OCI-M1 (cell line): ENCODE results near the gene DLEC1.
A peak's percentile ranks its signal among the peaks of the same experiment; 100 is the strongest.

ENCODE experiments used
- DNase-seq: peaks from one replicate; lab custom pipeline; 2025; lab: John Stamatoyannopoulos, UW

The DLEC1 gene

DNA sequence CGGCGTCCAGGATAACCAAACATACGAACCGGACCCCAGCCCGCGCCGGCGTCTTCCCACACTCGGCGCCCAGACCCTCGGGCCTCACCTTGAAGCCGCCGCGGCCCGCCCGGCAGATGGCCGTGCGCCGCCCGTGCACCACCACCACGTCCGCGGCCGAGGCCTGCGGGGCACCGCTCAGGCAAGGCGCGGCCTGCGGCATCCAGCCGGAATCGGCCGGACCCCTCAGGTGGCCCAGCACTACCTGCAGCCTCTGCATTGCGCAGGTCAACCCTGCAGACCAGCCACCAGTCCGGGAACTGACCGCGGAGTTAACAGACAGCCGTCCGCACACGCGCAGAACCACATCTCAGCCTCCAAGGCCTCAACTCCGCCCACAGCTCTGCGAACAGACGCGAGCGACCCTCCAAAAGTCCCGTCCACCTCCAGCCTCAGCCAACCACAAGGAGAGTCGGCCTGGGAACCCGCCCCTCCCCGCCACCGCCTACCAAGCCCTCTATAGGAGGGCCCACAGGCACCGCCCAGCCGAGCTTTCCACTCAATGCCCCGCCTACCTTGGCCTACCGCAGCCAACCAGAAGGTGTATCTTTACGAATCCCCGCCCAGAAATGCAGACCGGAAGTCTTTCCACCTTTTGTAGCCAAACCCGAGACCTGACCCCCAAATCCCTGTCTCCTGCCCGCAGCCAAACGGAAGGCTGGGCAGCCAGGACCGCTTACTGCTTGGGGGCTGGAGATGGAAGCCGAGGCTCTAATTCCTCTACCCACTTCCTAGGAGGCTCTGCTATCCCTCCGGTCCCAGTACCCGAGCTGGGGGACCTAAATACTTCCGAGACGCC lies 98.0 kb downstream of the DLEC1 start, which contains the start of gene ACAA1:
Gene ACAA1 (minus strand): TSS at position 351 of the 838 bp plus-strand sequence. CDS start 92 bp downstream, at position 259.
- DNase-seq: peak; percentile 99

- DNase-seq: peak; percentile 70
These were observed 98.8 kb downstream of the DLEC1 start for GRCh38 chr3:38137615-38138348.

GRCh38 chr3:38138349-38139190 lies 99.6 kb downstream of the DLEC1 start, which contains the start of gene MYD88:
Gene MYD88 (plus strand): TSS chr3:38138661. CDS start chr3:38138701, 40 bp downstream.
- peak; percentile 87 for DNase-seq

DNA sequence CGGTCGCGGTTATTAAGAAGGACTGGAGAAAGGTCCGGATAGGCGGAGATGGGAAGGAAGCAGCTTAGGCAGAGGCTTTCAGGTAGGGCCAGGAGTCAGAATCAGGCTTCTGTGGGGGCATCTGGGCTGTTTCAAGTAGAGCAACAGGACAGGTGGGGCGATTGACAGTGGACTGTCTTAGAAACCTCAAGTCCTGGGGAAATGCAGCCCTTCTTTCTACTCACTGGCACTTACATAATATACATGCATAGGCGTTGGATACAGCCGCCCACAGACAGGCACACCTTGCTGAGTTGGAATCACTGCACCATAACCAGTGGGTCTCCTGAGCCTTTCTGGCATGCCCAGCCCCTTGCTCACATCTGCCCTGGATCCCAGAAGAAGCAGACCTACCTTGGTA lies 100.2 kb downstream of the DLEC1 start:
- peak; percentile 45 for DNase-seq

DNA sequence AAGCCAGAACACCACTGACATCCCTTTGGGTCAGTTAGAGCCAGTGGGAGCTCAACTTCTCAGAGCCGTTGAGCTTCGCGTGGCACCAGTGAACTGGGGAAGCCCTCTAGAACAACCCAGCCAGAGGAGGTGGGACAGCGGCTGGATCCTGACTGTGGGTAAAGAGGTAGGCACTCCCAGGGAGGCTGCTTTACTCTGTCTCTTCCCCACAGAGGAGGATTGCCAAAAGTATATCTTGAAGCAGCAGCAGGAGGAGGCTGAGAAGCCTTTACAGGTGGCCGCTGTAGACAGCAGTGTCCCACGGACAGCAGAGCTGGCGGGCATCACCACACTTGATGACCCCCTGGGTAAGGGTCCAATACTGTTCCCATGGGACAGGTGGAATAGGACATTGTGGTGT lies 100.6 kb downstream of the DLEC1 start:
- no peak for DNase-seq

GRCh38 chr3:38140326-38141172 lies 101.5 kb downstream of the DLEC1 start:
- no peak for DNase-seq

DNA sequence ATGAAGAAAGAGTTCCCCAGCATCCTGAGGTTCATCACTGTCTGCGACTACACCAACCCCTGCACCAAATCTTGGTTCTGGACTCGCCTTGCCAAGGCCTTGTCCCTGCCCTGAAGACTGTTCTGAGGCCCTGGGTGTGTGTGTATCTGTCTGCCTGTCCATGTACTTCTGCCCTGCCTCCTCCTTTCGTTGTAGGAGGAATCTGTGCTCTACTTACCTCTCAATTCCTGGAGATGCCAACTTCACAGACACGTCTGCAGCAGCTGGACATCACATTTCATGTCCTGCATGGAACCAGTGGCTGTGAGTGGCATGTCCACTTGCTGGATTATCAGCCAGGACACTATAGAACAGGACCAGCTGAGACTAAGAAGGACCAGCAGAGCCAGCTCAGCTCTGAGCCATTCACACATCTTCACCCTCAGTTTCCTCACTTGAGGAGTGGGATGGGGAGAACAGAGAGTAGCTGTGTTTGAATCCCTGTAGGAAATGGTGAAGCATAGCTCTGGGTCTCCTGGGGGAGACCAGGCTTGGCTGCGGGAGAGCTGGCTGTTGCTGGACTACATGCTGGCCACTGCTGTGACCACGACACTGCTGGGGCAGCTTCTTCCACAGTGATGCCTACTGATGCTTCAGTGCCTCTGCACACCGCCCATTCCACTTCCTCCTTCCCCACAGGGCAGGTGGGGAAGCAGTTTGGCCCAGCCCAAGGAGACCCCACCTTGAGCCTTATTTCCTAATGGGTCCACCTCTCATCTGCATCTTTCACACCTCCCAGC lies 102.4 kb downstream of the DLEC1 start:
- DNase-seq: no peak

DNA sequence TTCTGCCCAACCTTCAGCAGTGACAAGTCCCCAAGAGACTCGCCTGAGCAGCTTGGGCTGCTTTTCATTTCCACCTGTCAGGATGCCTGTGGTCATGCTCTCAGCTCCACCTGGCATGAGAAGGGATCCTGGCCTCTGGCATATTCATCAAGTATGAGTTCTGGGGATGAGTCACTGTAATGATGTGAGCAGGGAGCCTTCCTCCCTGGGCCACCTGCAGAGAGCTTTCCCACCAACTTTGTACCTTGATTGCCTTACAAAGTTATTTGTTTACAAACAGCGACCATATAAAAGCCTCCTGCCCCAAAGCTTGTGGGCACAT lies 102.9 kb downstream of the DLEC1 start:
- no peak for DNase-seq

DNA sequence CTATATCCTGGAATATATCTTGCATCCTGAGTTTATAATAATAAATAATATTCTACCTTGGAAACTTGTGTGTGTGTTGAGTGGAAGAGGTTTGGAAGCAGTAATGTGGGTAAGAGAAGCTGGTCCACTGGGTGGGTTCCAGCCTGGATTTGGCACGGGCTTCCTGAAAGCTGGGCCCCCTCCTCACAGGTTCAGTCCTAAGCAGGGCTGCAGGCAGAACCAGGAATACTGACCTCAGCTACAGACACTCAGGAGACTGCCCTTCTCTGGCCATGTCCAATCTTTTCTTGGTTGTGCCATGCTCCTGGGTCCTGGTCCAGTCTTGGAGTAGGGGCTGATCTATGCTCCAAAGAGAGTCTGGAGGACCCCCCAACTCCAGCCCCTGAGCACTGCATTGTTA lies 104.0 kb downstream of the DLEC1 start:
- no peak for DNase-seq

GRCh38 chr3:38143511-38143910 lies 104.5 kb downstream of the DLEC1 start:
- DNase-seq: no peak

DNA sequence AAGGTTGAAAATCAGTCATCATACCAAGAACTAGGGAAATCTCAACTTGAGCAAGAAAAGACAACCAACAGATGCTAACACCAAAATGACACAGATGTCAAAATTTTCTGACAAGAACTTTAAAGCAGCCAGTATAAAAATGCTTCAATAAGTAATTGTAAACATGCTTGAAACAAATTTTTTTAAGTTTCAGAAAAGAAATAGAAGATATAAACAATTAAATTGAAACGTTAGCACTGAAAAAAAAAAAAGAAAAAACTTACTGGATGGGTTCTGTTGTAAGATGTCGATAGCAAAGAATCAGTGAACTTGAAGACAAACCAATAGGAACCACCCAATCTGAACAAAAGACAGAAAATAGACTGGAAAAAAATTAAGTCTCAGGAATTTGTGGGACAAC lies 107.5 kb downstream of the DLEC1 start:
- no peak for DNase-seq

- peak; percentile 24 for DNase-seq
These were observed 108.4 kb downstream of the DLEC1 start for GRCh38 chr3:38147421-38147820.

- DNase-seq: no peak
These were observed 109.4 kb downstream of the DLEC1 start for GRCh38 chr3:38148311-38148882.

GRCh38 chr3:38149708-38150107 lies 110.7 kb downstream of the DLEC1 start:
- DNase-seq: peak; percentile 86

- DNase-seq: peak; percentile 57
These were observed 111.9 kb downstream of the DLEC1 start for GRCh38 chr3:38150780-38151528.

DNA sequence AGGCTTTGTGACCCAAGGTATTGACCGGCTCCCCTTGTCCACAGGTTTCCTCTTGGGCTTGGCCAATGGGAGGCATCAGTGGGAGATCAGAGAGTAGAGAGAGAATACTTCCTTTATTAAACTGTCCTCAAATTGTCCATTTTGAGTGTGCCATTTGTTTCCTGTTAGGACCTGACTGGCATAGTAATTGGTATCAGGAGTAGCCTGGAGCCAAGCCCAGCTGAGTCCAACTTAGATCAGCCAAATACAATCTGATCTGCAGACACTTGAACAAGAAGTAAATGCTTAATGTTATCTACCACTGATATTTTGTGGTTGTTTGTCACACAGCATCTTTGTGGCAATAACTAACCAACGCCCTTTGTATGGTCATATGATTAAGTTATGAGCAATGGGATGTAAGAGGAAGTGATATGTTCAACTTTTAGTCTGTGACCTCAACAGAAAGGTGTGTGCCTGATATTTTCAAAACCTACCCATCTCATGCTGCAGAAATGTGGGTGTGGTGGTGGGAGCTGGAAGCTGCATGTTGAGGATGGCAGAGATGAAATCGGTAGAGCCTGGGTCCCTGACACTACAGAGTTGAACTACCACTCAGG lies 112.8 kb downstream of the DLEC1 start:
- peak; percentile 37 for DNase-seq

GRCh38 chr3:38152609-38153008 lies 113.6 kb downstream of the DLEC1 start:
- DNase-seq: no peak

DNA sequence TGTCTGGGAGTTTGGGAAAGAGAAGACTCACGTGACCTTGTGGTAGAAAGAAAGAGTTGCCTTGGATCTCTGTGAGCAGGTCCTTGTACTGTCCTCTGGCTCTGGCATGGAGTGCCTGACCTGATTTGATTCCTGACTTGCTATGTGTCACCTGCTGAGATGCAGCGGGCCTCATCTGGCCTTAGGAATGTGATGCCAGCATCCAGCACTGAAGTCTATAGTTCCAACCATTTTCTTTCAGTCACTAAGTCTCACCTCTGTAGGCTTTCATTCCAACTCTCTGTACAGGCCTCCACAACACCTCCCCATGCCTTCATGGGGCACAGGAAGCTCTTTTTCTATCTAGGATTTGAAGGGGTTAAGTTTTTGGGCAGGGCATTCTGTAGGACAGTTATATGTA lies 114.2 kb downstream of the DLEC1 start:
- DNase-seq: no peak

DNA sequence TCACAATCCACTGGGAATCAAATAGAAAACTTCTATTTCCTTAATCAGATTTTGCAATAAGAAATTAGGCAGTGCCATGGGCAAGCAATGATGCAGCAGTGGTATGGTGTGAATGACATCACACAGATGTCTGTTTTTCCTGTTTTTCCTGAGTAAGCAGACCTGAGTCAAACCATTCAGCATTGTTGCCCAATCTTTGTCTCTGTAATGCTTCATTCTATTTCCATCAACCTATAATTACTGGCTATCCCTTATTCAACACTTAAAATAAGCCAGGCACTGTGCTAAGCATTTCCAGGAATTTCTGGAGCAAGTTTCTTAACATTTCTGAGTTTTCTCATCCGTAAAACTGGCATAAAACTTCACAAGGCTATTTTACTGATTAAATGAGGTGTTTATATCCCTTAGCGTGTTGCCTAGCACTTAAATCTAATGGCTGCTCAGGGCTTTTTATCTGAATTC lies 115.1 kb downstream of the DLEC1 start:
- DNase-seq: peak; percentile 19
